GM23248 (cell line): ENCODE results near the gene NKX2-3.
A peak's percentile ranks its signal among the peaks of the same experiment; 100 is the strongest.

Experiments used
- EZH2 ChIP-seq: fragments of 200-600 bp; sonication (generic); IDR thresholded peaks from 2 replicates; pipeline ENCODE4 v1.6.1; 2018; ENCODE audit warnings: antibody characterized with exemption, mild to moderate bottlenecking; ENCODE audit not compliant: insufficient read depth, poor library complexity, severe bottlenecking
- EZH2phosphoT487 ChIP-seq: fragments of 200-600 bp; sonication (generic); IDR thresholded peaks from 2 replicates; pipeline ENCODE4 v1.6.1; 2018; ENCODE audit warnings: antibody characterized with exemption, moderate library complexity, mild to moderate bottlenecking, low read depth; ENCODE audit not compliant: insufficient read depth

- TF ChIP-seq EZH2, result peak; percentile 43
- TF ChIP-seq EZH2phosphoT487, result 0 out of 2 replicates have a peak, but pooled peaks have one; percentile 9
Observed at GRCh38 chr10:99528494-99529441, 4.0 kb upstream of the NKX2-3 start.
